CD4-positive, alpha-beta T cell (primary cell): Measurements from ENCODE around the gene KRT76. TPM values are rescaled to one million over a fixed set of nuclear protein-coding genes. Genes with fewer than 3 reads are reported as not detected.

Experiments
- ATAC-seq: fragments of 200-7000 bp; cut with Tn5 transposase; one replicate; pipeline ENCODE4 v1.10.0; 2022; ENCODE audit warnings: mild to moderate bottlenecking; ENCODE audit not compliant: poor library complexity
- CTCF ChIA-PET: fragments of 350-600 bp; sonication (Branson Sonifier 250); formaldehyde crosslinking; loops from one replicate; lab custom pipeline; 2021; ENCODE audit warnings: antibody characterized with exemption, inconsistent platforms; lab: Charles Lee
- POLR2A ChIA-PET: fragments of 350-600 bp; sonication (Branson Sonifier 250); formaldehyde crosslinking; loops from one replicate; lab custom pipeline; 2021; ENCODE audit warnings: antibody characterized with exemption, inconsistent platforms; lab: Charles Lee
- DNase-seq, 14 experiments: peaks; one replicate each; pipeline ENCODE4 v3.0.0-alpha.2; 2013 to 2020; ENCODE audit warnings: mixed read lengths in 2 of 14
- H3K27ac ChIP-seq, 2 donors: one replicate each; pipeline versions ENCODE4 v1.5.1 to v1.7.0; 2013; ENCODE audit warnings: low read length in 2 of 2, low read depth in 1 of 2, mild to moderate bottlenecking in 1 of 2
- H3K27me3 ChIP-seq, 2 experiments: 1 replicate in 1 of 2; 2 replicates in 1 of 2; pipeline versions ENCODE4 v1.6.1 to v1.7.0; 2013; ENCODE audit warnings: low read length in 2 of 2, control low read depth in 1 of 2, mild to moderate bottlenecking in 1 of 2, moderate library complexity in 1 of 2; ENCODE audit not compliant: insufficient read depth in 2 of 2, control insufficient read depth in 1 of 2
- H3K36me3 ChIP-seq: one replicate; pipeline ENCODE4 v1.6.1; 2013; ENCODE audit warnings: low read length, control low read depth; ENCODE audit not compliant: insufficient read depth
- H3K4me1 ChIP-seq: one replicate; pipeline ENCODE4 v1.6.1; 2013; ENCODE audit warnings: low read length, control low read depth; ENCODE audit not compliant: insufficient read depth
- H3K4me3 ChIP-seq: one replicate; pipeline ENCODE4 v1.5.1; 2013; ENCODE audit warnings: mild to moderate bottlenecking, low read length, moderate library complexity
- H3K9me3 ChIP-seq, 2 experiments: 1 replicate in 1 of 2; 2 replicates in 1 of 2; pipeline versions ENCODE4 v1.6.1 to v1.7.0; 2013; ENCODE audit warnings: low read length in 2 of 2, mild to moderate bottlenecking in 2 of 2, control low read depth in 1 of 2, moderate library complexity in 1 of 2; ENCODE audit not compliant: control insufficient read depth in 1 of 2, insufficient read depth in 1 of 2
- H3K27ac Mint-ChIP-seq: one replicate; pipeline ENCODE4 v1.8.0; 2020; ENCODE audit warnings: mixed read lengths
- H3K27me3 Mint-ChIP-seq: one replicate; pipeline ENCODE4 v1.8.0; 2021; ENCODE audit warnings: mixed read lengths
- H3K36me3 Mint-ChIP-seq: one replicate; pipeline ENCODE4 v1.8.0; 2021; ENCODE audit warnings: low read depth, mixed read lengths
- H3K4me1 Mint-ChIP-seq: one replicate; pipeline ENCODE4 v1.8.0; 2021; ENCODE audit warnings: low read depth, mixed read lengths
- H3K4me3 Mint-ChIP-seq: one replicate; pipeline ENCODE4 v1.8.0; 2020; ENCODE audit warnings: mild to moderate bottlenecking, mixed read lengths
- H3K9me3 Mint-ChIP-seq: one replicate; pipeline ENCODE4 v1.8.0; 2020; ENCODE audit warnings: mixed read lengths
- CTCF ChIP-seq: fragments of 200-600 bp; IDR thresholded peaks from one replicate; pipeline ENCODE4 v1.8.0; 2022; ENCODE audit warnings: antibody characterized with exemption, mild to moderate bottlenecking
- intact Hi-C, 2 experiments: fragments of 100-400 bp; cut with DNase I in 1 of 2; cut with micrococcal nuclease in 1 of 2; formaldehyde crosslinking; loops; one replicate each; pipeline versions ENCODE4 v1.15.1 to v1.9.0; 2023 to 2025; cut with DNase I, micrococcal nuclease
- total RNA-seq, 174 experiments: library from RNA in 2 of 174; stranded (reverse) in 2 of 174; gene quantifications; one replicate each; pipeline ENCODE4 v1.2.3 and lab custom pipeline; 2021 to 2026

KRT76 gene
- total RNA-seq, 2 experiments from 2014 or later: not detected

GRCh38 chr12:52740584-52740983 is 36.6 kb downstream of the KRT76 start:
- Histone ChIP-seq H3K27ac (no peak overlapping the region), H3K4me1 (no peaks in the 10 kb centered on the region), H3K9me3 (peaks cover 0 to 12% of the 10 kb centered on the region in 2 experiments), H3K4me3 (no peak overlapping the region), H3K36me3 (no peaks in the 10 kb centered on the region), H3K27me3 (peaks cover 5 to 6% of the 10 kb centered on the region in 2 experiments)
- Mint-ChIP-seq H3K4me3 (no peak overlapping the region), H3K27me3 (peaks cover 17% of the 10 kb centered on the region), H3K4me1 (peaks cover 5% of the 10 kb centered on the region), H3K9me3 (no peaks in the 10 kb centered on the region), H3K27ac (no peak overlapping the region), H3K36me3 (no peaks in the 10 kb centered on the region)
- ATAC-seq (no peak), DNase-seq (no peak)
- intact Hi-C loops: loop anchor here in 1 of 2 experiments (5.0 kb wide), 2 partner anchors 48 to 128 kb away; no protein-coding TSS in a partner anchor
- no peak for TF ChIP-seq CTCF
- ChIA-PET CTCF (no interaction called here), POLR2A (no interaction called here)

DNA sequence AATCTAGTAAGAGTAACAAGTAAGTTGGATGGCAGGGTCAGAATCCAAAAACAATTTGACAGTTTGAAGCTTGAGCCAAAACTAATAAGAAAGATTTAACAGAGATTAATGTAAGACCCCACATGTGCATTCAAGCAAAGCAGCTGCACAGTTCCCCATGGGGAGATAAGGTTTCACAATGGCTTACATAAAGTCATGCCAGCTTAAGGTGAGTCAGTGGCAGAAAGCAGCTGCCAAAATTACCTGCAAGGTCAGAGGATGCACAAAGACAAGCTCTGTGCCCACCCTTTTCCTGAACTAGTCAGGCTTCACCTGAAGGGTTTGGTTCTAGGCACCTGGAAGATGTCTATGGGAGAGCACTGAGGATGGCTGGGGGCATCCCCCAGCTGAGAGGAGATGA is 37.2 kb downstream of the KRT76 start:
- H3K27me3 ChIP-seq: peaks cover 5% of the 10 kb centered on the region in 2 experiments
- no peak overlapping the region for H3K27ac Mint-ChIP-seq
- intact Hi-C loops: loop anchor here in 1 of 2 experiments (5.0 kb wide), 2 partner anchors 48 to 128 kb away; no protein-coding TSS in a partner anchor

GRCh38 chr12:52735816-52736632 is 41.1 kb downstream of the KRT76 start:
- H3K27ac ChIP-seq: no peak overlapping the region
- intact Hi-C loops: no loop called here
- peaks cover 18% of the 10 kb centered on the region for H3K27me3 Mint-ChIP-seq
- no peaks in the 10 kb centered on the region for H3K9me3 ChIP-seq
- ChIA-PET POLR2A (no interaction called here), CTCF (no interaction called here)
- ATAC-seq (no peak), DNase-seq (no peak)
- no peak overlapping the region for H3K27ac Mint-ChIP-seq
- H3K27me3 ChIP-seq: peaks cover 0 to 5% of the 10 kb centered on the region in 2 experiments
- H3K36me3 Mint-ChIP-seq: no peaks in the 10 kb centered on the region
- H3K4me1 ChIP-seq: no peaks in the 10 kb centered on the region
- no peaks in the 10 kb centered on the region for H3K36me3 ChIP-seq
- H3K4me1 Mint-ChIP-seq: no peaks in the 10 kb centered on the region
- no peak overlapping the region for H3K4me3 ChIP-seq
- TF ChIP-seq CTCF: no peak
- no peak overlapping the region for H3K4me3 Mint-ChIP-seq
- H3K9me3 Mint-ChIP-seq: no peaks in the 10 kb centered on the region

More for the DNA sequence above, 37.2 kb downstream of the KRT76 start:
- Histone ChIP-seq H3K4me1 (no peaks in the 10 kb centered on the region), H3K27ac (no peak overlapping the region), H3K36me3 (no peaks in the 10 kb centered on the region), H3K9me3 (peaks cover 0 to 12% of the 10 kb centered on the region in 2 experiments), H3K4me3 (no peak overlapping the region)
- Mint-ChIP-seq H3K36me3 (no peaks in the 10 kb centered on the region), H3K9me3 (no peaks in the 10 kb centered on the region), H3K27me3 (peaks cover 22% of the 10 kb centered on the region), H3K4me3 (no peak overlapping the region), H3K4me1 (peaks cover 5% of the 10 kb centered on the region)
- DNase-seq (no peak), ATAC-seq (no peak)
- CTCF ChIA-PET: no interaction called here
- POLR2A ChIA-PET: no interaction called here
- TF ChIP-seq CTCF: no peak
